Stimulated activated CD8-positive, alpha-beta memory T cell treated with anti-CD3 and anti-CD28 coated beads, Interleukin-7, amount 100 ng/mL, for 4 hours (primary cell): ENCODE data around the gene ADSS1.

Experiments
- DNase-seq, 2 donors: peaks; one replicate each; pipeline ENCODE4 v3.0.0-alpha.2; 2020; ENCODE audit warnings: low read depth in 2 of 2

ADSS1 gene

DNA sequence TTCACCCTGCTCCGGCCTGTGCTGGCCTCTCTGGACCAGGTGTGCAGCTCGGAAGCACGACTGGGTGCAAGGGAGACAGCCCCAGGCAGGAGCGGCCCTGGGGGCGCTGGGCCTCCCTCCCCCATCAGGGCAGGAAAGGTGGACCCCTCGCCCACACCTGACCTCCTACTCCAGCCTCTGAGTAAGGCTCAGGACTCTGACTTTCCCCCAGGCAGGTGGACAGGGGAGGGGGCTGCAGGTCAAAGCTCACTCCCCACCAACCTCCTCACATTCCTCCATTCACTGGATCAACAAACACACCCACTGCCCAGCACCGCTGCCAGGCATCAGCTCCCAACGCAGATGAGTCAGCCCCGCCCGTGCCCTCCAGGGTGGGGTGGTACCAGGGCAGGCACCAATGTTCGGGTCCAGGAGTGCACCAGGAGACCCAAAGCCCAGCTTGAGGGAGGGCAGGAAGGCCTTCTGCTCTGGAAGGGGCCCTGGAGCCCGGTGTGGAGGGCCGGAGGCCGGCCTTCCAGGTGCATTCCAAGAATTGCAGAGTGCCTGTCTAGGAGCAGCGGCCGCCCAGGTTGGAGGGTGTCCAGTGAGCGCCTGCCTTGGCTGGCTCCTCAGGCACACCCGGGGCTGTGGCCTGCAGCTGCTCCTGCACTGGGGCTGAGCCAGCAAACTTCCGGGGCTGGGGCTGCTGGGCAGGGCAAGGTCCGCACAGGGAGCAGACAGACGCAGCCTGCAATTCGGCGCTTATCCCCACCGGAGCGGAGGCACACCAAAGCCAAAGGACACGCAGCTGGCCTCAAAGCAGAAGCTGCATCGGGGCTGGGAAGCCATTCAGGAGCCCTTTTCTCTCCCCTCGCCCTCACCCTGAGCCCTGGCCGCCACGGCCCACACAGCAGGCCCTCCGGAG, 36.2 kb upstream of the ADSS1 start:
- no peak for DNase-seq

DNA sequence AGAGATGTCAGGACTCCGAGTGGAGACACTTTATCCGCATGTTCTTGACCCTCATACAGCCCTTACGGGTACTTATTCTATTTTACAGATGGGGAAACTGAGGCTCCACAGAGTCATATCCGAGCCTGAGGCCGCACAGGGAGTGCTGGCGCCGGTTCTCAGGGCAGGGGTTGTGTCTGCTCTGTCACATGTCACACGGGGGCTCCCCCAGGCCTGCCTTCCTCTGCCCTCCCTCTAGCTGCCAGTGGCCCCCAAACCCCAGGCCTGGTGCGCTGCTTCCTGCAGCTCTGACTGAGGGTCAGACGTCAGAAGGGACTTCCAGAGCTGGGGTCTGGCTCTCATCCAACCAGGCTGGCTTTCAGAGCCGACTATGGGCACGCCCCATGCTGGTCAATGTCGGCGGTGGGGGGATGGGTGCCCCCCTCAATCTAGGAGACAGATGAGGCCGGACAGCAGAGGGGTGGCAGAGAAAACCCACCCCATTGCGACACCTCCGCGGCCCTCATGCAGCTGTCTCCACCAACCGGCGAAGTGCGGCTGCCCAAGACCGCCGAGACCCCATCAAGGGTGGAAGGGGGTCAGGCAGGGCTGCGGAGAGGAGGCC, 35.4 kb upstream of the ADSS1 start:
- DNase-seq = no peak

DNA sequence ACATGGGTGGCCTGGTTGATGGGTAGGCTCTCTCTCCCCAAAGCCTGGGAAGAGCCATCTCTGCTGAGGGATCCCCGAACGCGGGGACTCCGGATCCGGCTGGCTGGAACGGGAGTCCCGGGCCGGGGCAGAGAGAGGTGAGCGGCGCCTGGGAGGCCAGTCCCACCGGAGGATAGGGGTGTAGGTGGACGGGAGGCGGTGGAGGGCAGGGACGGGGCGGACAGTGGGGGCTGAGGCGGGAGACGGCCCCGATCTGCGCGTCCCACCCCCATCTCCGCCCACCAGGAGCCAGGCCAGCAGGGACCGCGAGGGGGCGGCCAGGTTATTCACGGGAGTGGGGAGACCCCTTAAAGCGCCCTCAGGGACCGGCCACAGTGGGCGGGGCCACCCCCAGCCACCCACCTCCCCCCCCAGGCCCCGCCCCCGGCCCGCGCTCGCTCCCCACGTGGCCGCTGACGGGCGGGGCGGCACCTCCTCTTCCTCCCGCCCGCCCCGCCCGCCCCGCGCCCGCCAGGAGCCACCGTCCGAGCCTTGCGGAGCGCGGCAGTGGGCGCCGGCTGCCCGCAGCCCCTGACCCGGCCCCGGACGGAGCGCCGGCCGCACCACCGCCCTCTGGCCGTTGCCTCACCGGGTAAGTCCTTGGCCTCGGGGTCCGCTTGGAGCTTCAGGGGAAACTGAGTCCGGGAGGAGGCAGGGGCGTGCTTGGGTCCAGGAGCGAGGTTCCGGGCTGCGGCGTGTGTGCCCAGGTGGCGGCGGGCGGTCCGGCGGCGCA, 34.7 kb upstream of the ADSS1 start, which contains the start of gene INF2:
Gene INF2 (plus strand): TSS at position 510 of the 772 bp plus-strand sequence. CDS start 11,748 bp downstream, outside the sequence.
- DNase-seq = peak in 1 of 2 donors; percentile 45

DNA sequence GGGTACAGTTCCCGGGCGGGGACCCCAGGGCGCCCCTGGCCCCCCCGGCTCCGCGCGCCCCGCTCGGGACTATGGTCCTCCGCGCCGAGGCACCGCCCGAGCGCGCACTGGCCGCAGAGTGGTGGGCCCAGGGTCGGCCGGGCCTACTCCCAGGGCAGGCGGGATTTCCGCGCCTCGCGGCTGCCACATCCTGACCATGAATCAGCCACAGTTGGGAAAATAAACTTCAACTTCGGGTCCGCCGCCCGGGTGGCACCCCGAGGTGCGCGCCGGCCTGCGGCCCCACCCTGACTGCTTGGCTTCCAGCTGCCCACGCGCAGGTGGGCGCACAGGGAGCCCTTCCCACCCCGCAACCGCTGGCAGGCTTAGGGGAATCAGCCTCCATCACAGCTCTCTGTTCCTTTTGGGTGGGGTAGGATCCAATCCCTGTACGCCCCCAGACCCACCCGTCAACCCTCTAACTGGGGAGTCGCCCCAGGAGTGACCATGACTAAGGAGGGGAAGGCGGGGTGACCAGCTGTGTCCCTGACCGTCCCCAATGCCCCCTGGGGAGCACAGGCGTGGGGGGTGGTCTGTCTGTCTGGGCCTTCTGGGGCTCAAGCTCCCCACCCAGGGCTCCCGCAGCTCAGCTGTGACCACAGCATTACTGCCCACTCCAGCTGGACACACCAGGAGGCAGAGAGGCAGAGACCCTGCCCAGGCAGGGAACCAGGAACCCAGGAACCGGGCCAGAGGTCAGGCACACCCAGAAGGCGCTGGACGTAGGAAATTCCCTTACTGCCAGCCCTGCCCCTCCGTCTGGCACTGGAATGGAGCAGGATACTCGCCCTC, 33.9 kb upstream of the ADSS1 start:
- peak in 1 of 2 donors; percentile 30 for DNase-seq

DNA sequence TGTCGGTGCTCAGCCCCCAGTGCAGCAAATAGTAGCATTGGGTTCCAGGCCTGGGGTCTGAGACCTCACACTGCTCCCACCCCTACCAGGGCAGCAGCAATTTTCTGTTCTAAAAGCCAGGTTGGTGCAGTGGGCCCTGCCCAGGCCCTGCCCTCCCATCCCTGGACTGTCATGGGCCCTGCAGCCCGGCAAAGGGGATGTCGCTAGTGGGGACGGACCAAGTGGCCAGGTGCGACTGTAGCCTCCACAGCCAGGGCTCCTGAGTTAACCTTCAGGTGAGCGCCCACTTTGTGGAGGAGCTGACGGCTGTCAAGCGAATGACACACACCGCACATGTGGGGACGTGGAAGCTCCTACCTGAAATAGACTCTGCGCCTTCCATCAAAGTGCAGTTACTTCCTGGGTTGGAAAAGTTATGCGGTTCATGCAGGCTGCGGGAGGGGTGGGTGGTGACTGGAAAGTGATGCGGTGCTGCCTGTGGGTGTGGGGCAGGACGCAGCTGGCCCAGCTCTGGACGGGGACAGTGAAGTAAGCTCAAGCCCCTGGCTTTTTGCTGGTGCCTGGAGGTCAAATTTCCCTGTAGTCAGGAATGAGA, 33.1 kb upstream of the ADSS1 start:
- DNase-seq = no peak

DNA sequence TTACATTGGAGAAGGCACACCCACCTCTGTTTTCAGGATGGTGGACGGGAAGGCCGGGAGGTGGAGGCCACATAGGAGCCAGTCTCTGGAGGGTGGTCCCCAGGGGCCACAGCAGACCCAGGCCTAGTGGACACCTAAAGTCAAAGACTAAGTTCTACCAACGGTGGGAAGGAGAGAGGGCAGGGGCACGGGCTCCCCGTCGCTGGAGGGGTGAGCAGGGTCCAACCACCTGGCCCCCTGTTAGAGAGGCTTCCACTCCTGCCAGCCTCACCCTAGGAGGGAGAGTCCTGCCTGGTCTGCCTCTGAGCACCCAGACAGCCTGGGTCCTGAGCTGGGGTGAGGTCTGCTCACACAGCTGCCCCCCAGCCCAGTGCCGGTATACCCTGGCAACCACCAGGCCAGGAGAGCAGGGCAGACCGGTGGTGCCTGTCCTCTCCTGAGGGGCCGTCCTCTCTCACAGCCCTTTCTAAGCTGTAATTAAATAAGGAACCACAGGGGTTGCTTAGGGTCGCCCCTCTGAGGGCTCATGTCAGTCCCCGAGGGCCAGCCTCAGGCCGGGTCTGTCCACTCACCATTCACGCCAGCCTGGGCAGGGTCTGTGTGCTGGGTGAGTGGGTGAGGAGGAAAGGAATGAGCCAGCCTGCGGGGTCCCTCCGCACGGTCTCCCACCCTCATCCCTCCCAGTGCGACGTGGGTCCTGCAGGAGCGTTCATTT, 32.3 kb upstream of the ADSS1 start:
- no peak for DNase-seq

DNA sequence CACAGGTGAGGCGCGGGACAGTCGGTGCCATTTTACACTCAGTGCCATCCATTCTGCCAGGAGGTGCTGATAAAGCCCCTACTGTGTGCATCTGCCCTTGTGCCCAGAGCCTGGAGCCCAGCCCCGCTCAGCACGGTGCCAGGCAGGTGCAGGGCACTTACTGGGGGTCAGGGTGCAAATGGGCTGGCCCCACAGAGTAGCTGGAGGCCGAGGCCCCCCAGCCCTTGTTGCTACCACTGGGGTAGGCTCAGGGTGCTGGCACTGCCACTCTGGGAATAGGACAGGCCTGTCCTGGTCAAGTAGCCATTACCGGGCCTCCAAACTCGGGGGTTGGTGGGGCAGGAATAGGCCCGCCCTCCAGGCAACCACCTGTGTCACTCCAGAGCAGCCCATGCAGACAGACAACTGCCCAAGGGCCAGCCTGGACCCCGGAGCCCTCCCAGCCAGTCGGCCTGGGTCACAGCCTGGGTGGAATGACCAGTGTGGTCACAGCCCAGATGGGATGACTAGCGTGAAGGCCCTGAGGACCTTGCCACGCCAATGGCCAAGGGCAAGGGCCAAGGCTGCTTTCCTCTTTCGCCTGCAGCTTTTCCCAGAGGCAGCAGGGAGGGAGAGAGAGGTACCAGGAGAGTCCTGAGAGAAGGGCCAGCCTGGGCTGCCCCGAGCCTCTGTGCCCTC, 31.6 kb upstream of the ADSS1 start:
- no peak for DNase-seq

DNA sequence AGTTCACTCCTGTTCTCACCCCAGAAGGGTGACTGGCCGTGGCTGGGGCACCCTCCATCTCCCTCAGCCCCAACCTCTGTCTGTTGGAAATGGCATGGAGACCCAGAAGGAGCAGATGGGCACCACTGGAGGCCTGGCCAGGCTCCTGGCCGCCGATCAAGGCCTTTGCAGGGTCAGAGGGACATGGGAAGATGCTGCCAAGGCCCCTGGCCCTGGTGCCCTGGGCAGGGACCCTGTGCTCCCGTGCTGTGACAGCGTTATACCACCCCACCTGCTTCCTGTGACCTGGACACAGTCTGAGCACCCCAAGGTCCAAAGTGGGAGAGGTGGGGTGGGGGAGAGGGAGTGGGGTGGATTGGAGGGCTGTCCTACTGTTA, 31.1 kb upstream of the ADSS1 start:
- DNase-seq = no peak

DNA sequence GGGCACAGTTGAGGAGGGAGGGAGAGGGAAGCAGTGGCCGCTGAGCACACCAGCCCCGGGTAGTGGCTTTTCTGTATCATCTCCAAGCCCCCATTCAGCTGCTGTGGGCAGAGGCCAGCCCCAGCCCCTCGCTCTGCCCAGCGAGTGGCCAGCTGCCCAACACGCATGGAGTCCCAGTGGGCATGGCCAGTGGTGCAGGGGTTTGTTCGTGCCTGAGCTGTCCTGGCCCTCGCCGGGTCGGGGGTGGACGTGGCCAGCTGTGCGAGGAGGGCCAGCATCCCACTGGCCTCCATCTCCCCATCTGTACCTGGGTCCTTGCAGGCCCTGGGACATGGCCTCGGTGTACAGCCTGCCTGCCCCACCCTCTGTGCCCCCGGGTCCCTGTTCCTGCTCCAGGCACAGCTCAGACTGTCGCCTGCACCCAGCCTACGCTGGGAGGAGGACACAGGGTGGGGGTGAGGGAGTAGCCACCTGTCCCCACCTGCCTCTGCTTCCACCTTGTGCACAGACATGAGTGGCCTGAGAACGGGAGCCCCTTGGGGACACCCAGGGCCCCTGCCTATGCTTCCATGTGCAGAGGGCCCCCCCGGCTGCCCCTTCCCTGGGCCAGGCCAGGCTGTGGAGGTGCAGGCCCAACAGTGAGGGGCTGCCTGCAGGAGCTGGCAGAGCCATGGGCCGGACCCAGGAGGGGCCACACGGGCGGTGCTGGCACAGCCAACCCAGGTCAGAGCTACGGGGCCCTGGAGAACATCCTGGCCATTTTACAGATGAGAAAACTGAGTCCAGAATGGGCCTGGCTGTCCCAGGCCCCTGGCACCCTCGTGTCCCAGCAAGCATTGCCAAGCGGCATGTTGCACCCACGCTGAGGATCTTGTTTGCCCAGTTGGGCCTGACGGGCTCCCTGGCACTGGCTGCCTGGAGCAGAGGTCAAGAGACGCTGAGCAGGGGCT, 30.3 kb upstream of the ADSS1 start:
- no peak for DNase-seq

DNA sequence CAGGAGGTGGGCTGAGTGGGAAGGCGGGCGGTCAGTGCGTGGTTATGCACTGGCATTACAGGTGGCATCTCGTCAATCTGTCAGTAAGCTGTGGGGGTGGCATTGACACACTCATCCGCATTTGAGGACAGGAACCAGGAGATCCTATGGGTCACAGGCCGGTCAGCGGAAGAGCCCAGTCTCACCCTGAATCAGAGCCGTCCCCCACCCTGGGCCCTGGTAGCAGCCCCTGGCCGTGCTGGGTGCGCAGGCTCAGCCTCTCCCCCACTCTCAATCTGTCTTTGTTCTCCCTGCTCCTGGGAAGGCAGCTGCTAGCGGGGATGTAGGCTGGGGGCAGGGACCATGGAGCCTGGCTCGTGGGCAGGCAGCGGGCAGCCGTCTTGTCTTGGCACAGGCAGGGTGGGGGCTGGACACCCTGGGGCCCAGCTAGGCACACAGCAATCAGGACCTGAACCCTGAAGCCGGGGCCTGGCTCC, 29.5 kb upstream of the ADSS1 start:
- no peak for DNase-seq

DNA sequence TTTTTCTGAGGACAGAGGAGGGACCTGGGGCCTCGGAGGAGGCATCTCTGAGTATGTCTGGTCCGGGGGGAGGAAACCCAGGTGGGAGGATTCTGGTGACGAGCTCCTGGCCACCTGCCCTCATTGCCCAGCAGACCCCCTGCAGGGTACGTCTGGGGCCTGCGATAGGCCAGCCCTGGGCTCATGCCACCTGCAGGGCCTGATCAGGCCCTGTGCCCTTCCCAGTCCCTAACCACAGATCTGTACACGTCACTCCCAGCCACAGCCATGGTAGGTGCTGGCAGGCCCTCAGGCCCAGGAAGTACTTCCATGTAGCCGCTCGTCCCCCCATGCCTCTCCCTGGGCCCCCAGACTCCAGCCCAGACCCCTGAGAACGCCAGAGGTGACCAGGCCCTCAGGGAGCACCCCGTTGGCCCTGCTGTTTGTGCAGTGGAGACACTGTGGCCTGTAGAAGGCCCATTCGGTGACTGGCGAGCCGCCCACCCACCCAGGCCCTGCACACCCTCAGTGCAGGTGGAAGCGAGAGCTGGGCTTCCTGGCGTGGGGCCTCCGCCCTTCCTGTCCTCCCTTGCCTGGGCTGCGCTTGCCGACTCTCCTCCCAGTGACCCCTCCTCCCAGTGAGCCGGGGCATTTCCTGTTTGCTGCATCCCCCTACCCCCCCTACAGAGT, 28.9 kb upstream of the ADSS1 start:
- DNase-seq = no peak

DNA sequence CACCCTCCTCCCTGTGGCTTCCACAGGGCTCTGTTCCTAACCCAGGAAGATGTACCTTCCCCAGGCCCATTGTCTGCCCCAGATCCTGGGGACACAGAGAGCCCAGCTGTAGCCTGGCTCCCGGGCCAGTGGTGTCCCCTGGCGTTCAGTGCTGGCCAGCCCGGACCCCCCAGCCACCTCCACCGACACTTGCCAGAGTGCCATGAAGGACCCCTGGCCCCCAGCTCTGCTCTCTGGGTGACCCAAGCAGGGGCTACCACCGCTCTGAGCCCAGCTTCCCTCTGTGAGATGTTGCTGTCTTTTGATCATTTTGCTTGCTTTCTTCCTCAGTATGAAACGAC, 28.4 kb upstream of the ADSS1 start:
- DNase-seq = no peak

DNA sequence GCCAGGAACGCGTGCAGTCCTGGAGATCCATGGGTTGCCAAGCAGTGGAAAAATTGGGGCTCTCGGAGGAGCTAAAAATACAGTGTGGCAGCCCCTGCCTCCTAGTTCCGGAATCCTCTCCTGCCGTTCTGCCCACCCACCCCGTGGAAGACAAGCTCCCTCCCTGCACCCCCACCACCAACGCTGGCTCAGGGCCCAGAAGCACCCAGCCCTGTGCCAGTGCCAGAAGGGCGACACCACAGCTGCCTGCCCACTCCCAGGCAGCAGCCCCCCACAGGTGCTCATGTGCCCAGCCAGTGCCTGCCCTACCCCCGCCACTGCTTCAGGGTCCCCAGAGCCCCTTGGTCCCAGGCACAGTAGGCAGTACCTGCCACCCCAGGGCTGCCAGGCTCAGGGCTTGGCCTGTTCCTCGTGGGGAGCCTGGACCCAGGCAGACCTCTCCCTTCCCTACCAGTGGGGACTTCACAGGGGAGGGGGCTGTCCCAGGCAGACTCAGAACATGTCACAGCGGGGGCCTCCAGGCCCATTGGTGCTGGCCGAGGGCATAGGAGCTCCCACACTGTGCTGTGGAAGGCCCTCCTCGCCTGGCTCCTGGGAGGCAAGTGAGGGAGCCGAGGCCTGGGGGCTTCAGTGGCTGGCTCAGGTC, 27.2 kb upstream of the ADSS1 start:
- DNase-seq = no peak

DNA sequence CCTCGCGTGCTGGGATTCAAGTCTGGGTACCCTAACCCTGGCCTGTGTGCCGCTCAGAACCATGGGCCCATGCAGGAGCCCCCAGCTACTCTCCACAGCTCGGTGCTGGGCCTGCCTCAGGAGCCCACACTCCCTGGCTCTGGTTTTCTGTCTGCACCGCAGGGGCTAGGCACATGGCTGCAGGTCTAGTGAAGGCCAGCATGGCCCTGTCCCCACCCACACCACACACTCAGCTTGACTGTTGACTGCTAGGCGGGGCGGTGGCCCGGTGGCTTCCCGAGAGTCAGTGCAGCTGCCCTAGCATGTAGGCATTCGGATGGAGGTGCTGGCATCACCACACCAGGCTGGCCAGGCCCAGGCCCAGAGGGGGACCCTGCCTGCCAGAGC, 26.7 kb upstream of the ADSS1 start:
- DNase-seq = no peak

DNA sequence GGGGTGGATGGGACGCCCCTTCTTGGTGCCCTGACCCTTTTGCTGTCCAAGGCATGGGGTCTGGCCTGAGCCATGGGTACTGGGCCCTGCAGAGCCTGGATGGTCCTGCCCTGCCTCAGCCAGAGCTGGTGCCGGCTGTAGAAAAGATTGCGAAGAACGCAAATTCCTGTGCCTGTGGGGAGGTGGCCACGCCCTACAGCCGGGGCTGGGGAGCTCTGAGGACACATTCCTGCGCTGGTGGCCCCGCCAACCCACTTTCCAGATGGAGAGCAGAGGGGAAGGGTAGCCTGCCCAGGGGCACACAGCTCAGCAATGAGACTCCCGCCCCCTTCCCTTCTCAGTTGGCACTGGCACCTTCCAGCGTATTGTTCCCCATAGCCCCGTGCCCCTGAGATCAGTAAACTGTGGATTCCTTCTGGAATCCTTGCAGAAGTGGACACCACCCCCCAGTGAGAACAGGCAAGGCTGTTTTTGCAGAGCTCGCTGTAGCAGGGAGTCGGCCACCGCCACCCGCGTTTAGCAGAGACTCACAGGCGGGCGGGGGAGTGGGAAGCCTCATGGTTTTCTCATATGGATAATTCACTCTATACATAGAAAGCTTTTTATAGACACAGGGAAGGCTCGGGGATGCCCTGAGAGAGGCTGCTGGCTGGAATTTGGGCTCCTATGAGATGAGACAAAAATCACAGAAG, 26.0 kb upstream of the ADSS1 start:
- DNase-seq = no peak

DNA sequence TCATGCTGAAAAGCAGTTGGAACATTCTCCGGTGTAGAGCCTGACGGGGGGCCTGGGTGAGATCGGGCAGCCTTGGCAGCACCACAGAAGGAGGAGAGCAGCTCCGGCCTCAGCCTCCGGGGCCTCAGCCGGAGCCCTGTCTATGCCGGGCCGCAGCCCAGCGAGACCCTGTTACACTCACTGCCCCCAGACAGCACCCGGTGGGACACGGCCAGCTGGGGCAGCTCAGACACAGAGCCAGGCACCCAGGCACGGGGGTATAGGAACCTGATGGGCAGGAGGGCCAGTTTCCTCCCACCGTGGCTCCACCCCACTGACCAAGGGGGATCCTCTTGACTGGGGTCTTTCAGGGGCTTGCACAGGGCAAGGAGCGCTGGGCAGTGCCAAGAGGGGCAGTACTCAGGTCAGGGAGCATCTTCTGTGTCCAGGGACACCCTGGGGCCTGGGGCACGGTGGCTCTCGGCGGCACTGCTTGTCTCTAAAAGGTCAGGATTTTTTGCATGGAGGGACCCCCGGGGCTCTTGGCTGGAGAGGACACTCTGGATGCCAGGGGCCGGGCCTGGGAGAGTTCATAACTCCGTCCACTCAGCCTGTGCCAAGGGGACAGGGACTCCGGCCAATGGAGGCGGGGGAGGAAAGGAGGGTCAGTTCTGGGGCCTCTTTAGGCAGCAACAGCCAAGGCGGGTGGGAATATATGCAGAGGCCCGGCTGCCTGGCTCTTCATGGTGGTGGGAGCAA, 25.2 kb upstream of the ADSS1 start:
- no peak for DNase-seq

DNA sequence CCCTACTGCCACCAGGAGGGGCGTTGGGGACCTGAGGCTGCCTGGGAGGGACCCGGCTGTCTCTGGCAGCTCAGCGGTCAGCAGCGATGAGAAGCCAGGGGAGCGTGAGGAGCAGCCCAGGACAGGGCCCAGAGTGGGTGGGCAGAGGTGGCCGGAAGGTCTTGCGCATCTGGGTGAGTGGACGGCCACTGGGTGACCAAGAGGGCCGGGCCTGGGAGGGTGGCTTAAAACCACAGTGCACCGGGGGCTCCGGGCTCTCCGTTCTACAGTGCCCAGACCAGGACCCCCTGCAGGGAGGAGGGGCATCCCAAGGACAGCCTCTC, 24.6 kb upstream of the ADSS1 start:
- DNase-seq = no peak
